Fibroblast of lung (primary cell): ENCODE data around the gene LONP2.

ENCODE experiments used
- EZH2 ChIP-seq: IDR thresholded peaks from 2 replicates; pipeline ENCODE4 v1.5.1; 2012; ENCODE audit warnings: low read length, control low read depth, mild to moderate bottlenecking; ENCODE audit errors: missing control alignments
- TF ChIP-seq, protein P1 (sequence below), 2 donors: IDR thresholded peaks in 1 of 2; conservative IDR thresholded peaks in 1 of 2; 1 replicate in 1 of 2; 2 replicates in 1 of 2; pipeline ENCODE4 v1.5.1; 2011 to 2012; ENCODE audit warnings: low read length in 2 of 2, control low read depth in 1 of 2, inconsistent platforms in 1 of 2, low read depth in 1 of 2, mild to moderate bottlenecking in 1 of 2

DNA sequence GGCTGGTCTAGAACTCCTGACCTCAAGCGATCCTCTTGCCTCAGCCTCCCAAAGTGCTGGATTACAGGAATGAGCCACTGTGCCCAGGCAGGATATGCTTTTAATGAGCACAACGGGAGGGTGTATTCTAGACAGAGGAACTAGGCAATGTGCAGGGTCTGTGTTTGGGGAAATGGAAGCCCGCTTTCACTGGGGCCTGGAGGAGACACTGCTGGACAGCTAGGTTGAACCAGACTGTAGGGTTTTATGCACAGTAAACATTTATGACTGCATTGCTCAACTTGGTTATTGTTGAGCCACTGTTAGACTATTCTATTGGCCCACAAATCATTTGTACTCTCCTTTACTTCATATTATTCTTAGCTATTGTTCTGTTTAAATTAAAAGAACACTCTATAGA lies 151.3 kb downstream of the LONP2 start:
- TF ChIP-seq, protein P1, sequence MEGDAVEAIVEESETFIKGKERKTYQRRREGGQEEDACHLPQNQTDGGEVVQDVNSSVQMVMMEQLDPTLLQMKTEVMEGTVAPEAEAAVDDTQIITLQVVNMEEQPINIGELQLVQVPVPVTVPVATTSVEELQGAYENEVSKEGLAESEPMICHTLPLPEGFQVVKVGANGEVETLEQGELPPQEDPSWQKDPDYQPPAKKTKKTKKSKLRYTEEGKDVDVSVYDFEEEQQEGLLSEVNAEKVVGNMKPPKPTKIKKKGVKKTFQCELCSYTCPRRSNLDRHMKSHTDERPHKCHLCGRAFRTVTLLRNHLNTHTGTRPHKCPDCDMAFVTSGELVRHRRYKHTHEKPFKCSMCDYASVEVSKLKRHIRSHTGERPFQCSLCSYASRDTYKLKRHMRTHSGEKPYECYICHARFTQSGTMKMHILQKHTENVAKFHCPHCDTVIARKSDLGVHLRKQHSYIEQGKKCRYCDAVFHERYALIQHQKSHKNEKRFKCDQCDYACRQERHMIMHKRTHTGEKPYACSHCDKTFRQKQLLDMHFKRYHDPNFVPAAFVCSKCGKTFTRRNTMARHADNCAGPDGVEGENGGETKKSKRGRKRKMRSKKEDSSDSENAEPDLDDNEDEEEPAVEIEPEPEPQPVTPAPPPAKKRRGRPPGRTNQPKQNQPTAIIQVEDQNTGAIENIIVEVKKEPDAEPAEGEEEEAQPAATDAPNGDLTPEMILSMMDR (conservative IDR thresholded peaks at IDR 0.05 in 1 of 2, IDR thresholded peaks at IDR 0.05 in 1 of 2; ENCODE audit: low read depth in 1 of 2, low read length in 2 of 2): no peak
- no peak for TF ChIP-seq EZH2
